Smooth muscle cell (in vitro differentiated cells): ENCODE data around the gene OR10AD1. TPM values are rescaled to one million over a fixed set of nuclear protein-coding genes. Genes with fewer than 3 reads are reported as not detected.
A peak's percentile ranks its signal among the peaks of the same experiment; 100 is the strongest.

Experiments used
- DNase-seq: peaks from one replicate; lab custom pipeline; 2025; ENCODE audit not compliant: unreplicated experiment; lab: John Stamatoyannopoulos, UW
- H2AFZ ChIP-seq: fragments of 200-600 bp; sonication (generic); 2 replicates; pipeline ENCODE4 v1.6.0; 2016; ENCODE audit warnings: antibody characterized with exemption, low read depth, mild to moderate bottlenecking
- H3F3A ChIP-seq: fragments of 200-600 bp; sonication (generic); 2 replicates; pipeline ENCODE4 v1.6.0; 2017; ENCODE audit warnings: antibody characterized with exemption, low read depth
- H3K27ac ChIP-seq: fragments of 200-600 bp; sonication (generic); 2 replicates; pipeline ENCODE4 v1.5.1; 2016; ENCODE audit warnings: low read depth, mild to moderate bottlenecking
- H3K27me3 ChIP-seq: fragments of 200-600 bp; sonication (generic); 2 replicates; pipeline ENCODE4 v1.6.1; 2016; ENCODE audit warnings: low read depth, mild to moderate bottlenecking
- H3K36me3 ChIP-seq: fragments of 200-600 bp; sonication (generic); 2 replicates; pipeline ENCODE4 v1.5.1; 2016; ENCODE audit warnings: low read depth
- H3K4me1 ChIP-seq: fragments of 200-600 bp; sonication (generic); 2 replicates; pipeline ENCODE4 v1.5.1; 2016; ENCODE audit warnings: low read depth
- H3K4me2 ChIP-seq: fragments of 200-600 bp; sonication (generic); 2 replicates; pipeline ENCODE4 v1.6.0; 2016; ENCODE audit warnings: mild to moderate bottlenecking
- H3K4me3 ChIP-seq: fragments of 200-600 bp; sonication (generic); 2 replicates; pipeline ENCODE4 v1.5.1; 2016; ENCODE audit warnings: mild to moderate bottlenecking
- H3K79me2 ChIP-seq: fragments of 200-600 bp; sonication (generic); 2 replicates; pipeline ENCODE4 v1.6.0; 2016; ENCODE audit warnings: low read depth, mild to moderate bottlenecking
- H3K9ac ChIP-seq: fragments of 200-600 bp; sonication (generic); 2 replicates; pipeline ENCODE4 v1.6.0; 2016; ENCODE audit warnings: low read depth
- H3K9me3 ChIP-seq: fragments of 200-600 bp; sonication (generic); replicated peaks from 2 replicates; pipeline ENCODE4 v1.5.1; 2016; ENCODE audit warnings: low read depth
- H4K20me1 ChIP-seq: fragments of 200-600 bp; sonication (generic); 2 replicates; pipeline ENCODE4 v1.6.0; 2016; ENCODE audit warnings: low read depth
- WGBS: methylation state at CpG from one replicate; pipeline ENCODE4 v1.1.7; 2016; ENCODE audit warnings: low lambda C conversion rate; 5-methylcytosine and 5-hydroxymethylcytosine counted together
- polyA plus RNA-seq: library from polyadenylated mRNA; unstranded; fragments of >200 nt; fragmentation: Nextera tagmentation; extraction: Ambion mirVana; gene quantifications from 2 replicates; pipeline ENCODE4 v1.2.1, GENCODE V29; 2016
- total RNA-seq: library from RNA; depleted of rRNA; stranded (reverse); fragments of >200 nt; gene quantifications from 2 replicates; pipeline ENCODE4 v1.2.3, GENCODE V29; 2014
- TF ChIP-seq, protein P1 (sequence below): fragments of 200-600 bp; sonication (generic); IDR thresholded peaks from 2 replicates; pipeline ENCODE4 v1.5.1; 2017; ENCODE audit warnings: borderline replicate concordance, mild to moderate bottlenecking, antibody characterized with exemption; ENCODE audit not compliant: insufficient read depth, poor library complexity, severe bottlenecking

The OR10AD1 gene
- total and polyA plus RNA-seq, 2 experiments from 2014 or later: not detected

DNA sequence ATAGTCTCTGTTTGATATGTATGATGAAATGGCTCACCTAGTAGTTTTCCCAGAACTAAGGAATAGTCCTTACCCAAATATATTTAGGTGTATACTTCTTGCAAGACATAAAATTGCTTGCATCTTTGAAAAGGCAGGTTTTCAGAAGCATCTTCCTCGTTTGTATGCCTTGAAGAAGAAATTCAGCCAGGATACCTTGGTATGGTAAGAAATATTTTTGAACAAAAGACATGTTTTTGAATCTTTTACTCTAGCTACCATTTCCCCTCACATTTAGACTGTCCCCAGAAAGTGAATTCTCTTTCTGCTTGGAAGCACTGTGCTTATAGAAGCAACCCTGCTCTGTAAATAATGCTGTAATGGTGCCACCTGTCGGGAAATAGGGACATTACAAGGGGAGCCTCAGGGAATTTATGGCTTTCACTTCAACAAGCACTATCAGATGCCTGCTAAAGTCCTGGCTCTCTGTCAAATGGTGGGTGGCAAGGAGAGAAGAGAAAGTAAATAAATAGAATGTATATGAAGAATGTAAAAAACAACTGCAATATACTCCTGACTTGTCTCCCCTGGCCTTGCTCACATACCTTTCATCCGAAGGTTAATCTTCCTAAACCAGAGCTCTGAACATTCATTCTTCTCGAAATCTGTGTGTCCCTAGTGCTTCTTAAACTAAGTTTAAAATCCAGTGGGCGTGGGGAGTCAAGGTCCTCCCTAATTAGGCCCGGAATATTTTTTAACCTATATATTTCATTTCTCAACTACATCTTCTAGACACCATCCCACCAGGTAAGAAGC lies 13.6 kb downstream of the OR10AD1 start:
- H3K27ac ChIP-seq: peak overlapping the region; percentile 45
- no peak overlapping the region for H3K9ac ChIP-seq
- no peak overlapping the region for H3K4me3 ChIP-seq
- no peaks in the 10 kb centered on the region for H3K9me3 ChIP-seq
- peaks cover 6% of the 10 kb centered on the region for H3K4me1 ChIP-seq
- peak; percentile 31 for DNase-seq
- H3K79me2 ChIP-seq: peaks cover 31% of the 10 kb centered on the region
- 43% methylated on average over 6 of the region's 6 CpGs for WGBS
- peaks cover 11% of the 10 kb centered on the region for H4K20me1 ChIP-seq
- peak overlapping the region; percentile 90 for H3K4me2 ChIP-seq
- TF ChIP-seq, protein P1, sequence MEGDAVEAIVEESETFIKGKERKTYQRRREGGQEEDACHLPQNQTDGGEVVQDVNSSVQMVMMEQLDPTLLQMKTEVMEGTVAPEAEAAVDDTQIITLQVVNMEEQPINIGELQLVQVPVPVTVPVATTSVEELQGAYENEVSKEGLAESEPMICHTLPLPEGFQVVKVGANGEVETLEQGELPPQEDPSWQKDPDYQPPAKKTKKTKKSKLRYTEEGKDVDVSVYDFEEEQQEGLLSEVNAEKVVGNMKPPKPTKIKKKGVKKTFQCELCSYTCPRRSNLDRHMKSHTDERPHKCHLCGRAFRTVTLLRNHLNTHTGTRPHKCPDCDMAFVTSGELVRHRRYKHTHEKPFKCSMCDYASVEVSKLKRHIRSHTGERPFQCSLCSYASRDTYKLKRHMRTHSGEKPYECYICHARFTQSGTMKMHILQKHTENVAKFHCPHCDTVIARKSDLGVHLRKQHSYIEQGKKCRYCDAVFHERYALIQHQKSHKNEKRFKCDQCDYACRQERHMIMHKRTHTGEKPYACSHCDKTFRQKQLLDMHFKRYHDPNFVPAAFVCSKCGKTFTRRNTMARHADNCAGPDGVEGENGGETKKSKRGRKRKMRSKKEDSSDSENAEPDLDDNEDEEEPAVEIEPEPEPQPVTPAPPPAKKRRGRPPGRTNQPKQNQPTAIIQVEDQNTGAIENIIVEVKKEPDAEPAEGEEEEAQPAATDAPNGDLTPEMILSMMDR: peak; percentile 82
- no peak overlapping the region for H2AFZ ChIP-seq
- no peaks in the 10 kb centered on the region for H3K27me3 ChIP-seq
- peaks cover 25% of the 10 kb centered on the region for H3F3A ChIP-seq
- no peaks in the 10 kb centered on the region for H3K36me3 ChIP-seq

DNA sequence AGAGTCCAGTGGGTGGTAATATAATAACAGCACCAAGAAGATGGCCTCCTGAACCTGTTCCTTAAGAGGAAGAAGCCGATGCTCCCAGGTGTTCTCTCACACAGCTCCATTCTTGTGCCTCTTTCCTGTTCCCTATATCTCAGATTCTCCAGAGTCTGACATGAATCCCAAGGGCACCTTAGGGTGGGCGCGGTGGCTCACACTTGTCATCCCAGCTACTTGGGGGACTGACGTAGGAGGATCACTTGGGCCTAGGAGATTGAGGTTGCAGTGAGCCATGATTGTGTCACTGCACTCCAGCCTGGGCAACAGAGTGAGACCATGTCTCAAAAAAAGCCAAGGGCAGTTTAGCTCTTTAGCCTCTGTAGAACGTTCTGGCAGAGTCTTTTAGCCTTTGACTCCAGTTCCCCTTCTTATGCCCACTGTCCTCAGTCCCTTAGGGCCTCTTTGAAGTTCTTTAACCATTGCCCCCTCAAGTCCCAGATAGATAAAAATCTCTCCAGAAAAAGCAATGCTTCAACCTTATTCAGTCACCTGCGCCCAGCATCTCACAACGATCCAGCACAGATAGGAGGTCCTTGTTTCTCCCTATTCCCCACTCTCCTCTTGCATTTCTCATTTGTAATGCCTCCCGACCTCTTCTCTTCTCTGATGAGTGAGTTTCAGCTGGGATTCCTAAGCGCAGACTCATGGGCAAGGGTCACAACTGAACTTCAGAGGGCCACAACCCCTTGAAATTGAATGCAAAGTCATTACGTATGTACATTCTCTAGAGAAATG lies 15.0 kb downstream of the OR10AD1 start:
- no peak overlapping the region for H2AFZ ChIP-seq
- no peaks in the 10 kb centered on the region for H3K27me3 ChIP-seq
- TF ChIP-seq, protein P1: no peak
- peak overlapping the region; percentile 90 for H3K4me2 ChIP-seq
- no peak overlapping the region for H3K9ac ChIP-seq
- no peaks in the 10 kb centered on the region for H3K9me3 ChIP-seq
- H3K79me2 ChIP-seq: peaks cover 39% of the 10 kb centered on the region
- WGBS: 78% methylated on average over 10 of the region's 10 CpGs
- H3K4me3 ChIP-seq: no peak overlapping the region
- H3F3A ChIP-seq: peaks cover 17% of the 10 kb centered on the region
- H3K4me1 ChIP-seq: peaks cover 6% of the 10 kb centered on the region
- no peak for DNase-seq
- no peaks in the 10 kb centered on the region for H3K36me3 ChIP-seq
- peaks cover 11% of the 10 kb centered on the region for H4K20me1 ChIP-seq
- H3K27ac ChIP-seq: peak overlapping the region; percentile 29

DNA sequence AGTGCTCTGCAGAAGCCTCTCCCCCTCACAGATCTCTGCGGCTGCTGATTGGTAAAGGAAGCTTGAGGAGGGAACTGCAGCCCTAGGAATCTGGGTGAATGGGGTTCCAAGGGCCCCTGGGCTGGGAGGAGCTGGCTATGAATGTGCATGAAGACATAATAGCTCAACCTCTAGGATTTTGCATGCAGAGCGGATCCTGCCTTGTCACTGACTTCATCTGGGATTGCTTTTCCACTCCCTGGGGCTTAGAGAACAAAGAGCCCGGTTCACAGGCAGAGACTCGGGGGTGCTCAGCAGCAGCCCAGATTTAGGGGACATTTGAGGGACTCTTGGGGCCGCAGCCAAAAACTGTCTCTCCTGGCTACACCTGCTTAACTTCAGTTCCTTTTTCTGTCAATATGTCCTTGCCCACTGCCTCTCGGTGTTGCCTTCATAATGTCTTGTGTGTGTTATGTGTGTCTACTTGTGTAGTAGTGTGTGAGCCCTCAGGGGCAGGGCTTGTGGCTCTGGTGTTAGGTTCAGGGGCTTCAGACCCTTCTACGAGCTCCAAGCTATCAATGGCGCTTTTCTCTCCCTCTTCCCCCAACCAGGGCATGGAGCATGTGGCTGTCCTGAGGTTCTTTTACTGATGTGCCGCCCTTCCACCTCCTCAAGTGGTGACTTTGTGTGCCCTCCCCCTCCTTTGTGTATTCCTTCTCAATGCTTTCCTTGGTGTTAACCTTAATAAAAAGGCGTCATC lies 17.7 kb downstream of the OR10AD1 start:
- WGBS: 49% methylated on average over 10 of the region's 10 CpGs
- Histone ChIP-seq H3K36me3 (no peaks in the 10 kb centered on the region), H3F3A (peaks cover 9% of the 10 kb centered on the region), H3K9ac (no peak overlapping the region), H3K79me2 (peaks cover 39% of the 10 kb centered on the region), H3K4me2 (peak overlapping the region; percentile 90), H3K27ac (no peak overlapping the region), H3K27me3 (peaks cover 9% of the 10 kb centered on the region), H4K20me1 (peaks cover 11% of the 10 kb centered on the region), H3K4me3 (peak overlapping the region; percentile 80), H3K4me1 (peaks cover 8% of the 10 kb centered on the region), H2AFZ (no peak overlapping the region), H3K9me3 (no peaks in the 10 kb centered on the region)
- TF ChIP-seq, protein P1: no peak
- DNase-seq: peak; percentile 22
